WTC11 (cell line): ENCODE data around the gene CTBP1. TPM values are rescaled to one million over a fixed set of nuclear protein-coding genes. Genes with fewer than 3 reads are reported as not detected.

Experiments
- ATAC-seq: fragments of 200-7000 bp; cut with Tn5 transposase; 2 replicates; pipeline ENCODE4 v1.10.0; 2021; ENCODE audit warnings: mild to moderate bottlenecking, moderate library complexity
- CTCF ChIA-PET: fragments of 300-600 bp; sonication (Branson Sonifier 250); formaldehyde crosslinking; loops from one replicate; lab custom pipeline; 2021; ENCODE audit warnings: antibody characterized with exemption; lab: Charles Lee
- POLR2A ChIA-PET: fragments of 350-600 bp; sonication (Branson Sonifier 250); formaldehyde crosslinking; loops from one replicate; lab custom pipeline; 2021; ENCODE audit warnings: antibody characterized with exemption; lab: Charles Lee
- DNase-seq: peaks from one replicate; pipeline ENCODE4 v3.0.0; 2021; ENCODE audit warnings: low spot score
- H3K27ac Mint-ChIP-seq: 2 replicates; pipeline ENCODE4 v1.8.0; 2021; ENCODE audit warnings: mixed read lengths
- H3K27me3 Mint-ChIP-seq: 2 replicates; pipeline ENCODE4 v1.8.0; 2021; ENCODE audit warnings: low read depth, mild to moderate bottlenecking, moderate library complexity, mixed read lengths
- H3K36me3 Mint-ChIP-seq: 2 replicates; pipeline ENCODE4 v1.8.0; 2021; ENCODE audit warnings: mixed read lengths
- H3K4me1 Mint-ChIP-seq: 2 replicates; pipeline ENCODE4 v1.8.0; 2022; ENCODE audit warnings: mixed read lengths
- H3K4me3 Mint-ChIP-seq: 2 replicates; pipeline ENCODE4 v1.8.0; 2021; ENCODE audit warnings: mild to moderate bottlenecking, moderate library complexity, mixed read lengths
- H3K9me3 Mint-ChIP-seq: 2 replicates; pipeline ENCODE4 v1.8.0; 2021; ENCODE audit warnings: mixed read lengths
- ARID4B ChIP-seq: sonication (generic); formaldehyde crosslinking; IDR thresholded peaks from 2 replicates; pipeline ENCODE4 v1.8.0; 2023; ENCODE audit warnings: missing genetic modification reagents, mild to moderate bottlenecking, borderline replicate concordance
- CTCF ChIP-seq: fragments of 200-600 bp; IDR thresholded peaks from 2 replicates; pipeline ENCODE4 v1.8.0; 2022; ENCODE audit warnings: antibody characterized with exemption
- GTF2I ChIP-seq: fragments of 250-450 bp; sonication (Bioruptor Pico); conservative IDR thresholded peaks from 2 replicates; pipeline ENCODE4 v1.4.0; 2021; ENCODE audit warnings: mild to moderate bottlenecking
- HMGA2 ChIP-seq: fragments of 250-450 bp; sonication (Bioruptor Pico); IDR thresholded peaks from 2 replicates; pipeline ENCODE4 v1.4.0; 2021; ENCODE audit warnings: mild to moderate bottlenecking, moderate library complexity
- KAT7 ChIP-seq: sonication (generic); formaldehyde crosslinking; IDR thresholded peaks from 2 replicates; pipeline ENCODE4 v1.8.1; 2023; ENCODE audit warnings: missing genetic modification reagents, mild to moderate bottlenecking, borderline replicate concordance
- MAX ChIP-seq: sonication (generic); formaldehyde crosslinking; IDR thresholded peaks from 2 replicates; pipeline ENCODE4 v1.8.0; 2022; ENCODE audit warnings: mild to moderate bottlenecking, missing genetic modification reagents
- RELA ChIP-seq: sonication (generic); formaldehyde crosslinking; IDR thresholded peaks from 2 replicates; pipeline ENCODE4 v1.8.1; 2022; ENCODE audit warnings: missing genetic modification reagents, mild to moderate bottlenecking, borderline replicate concordance
- SMAD3 ChIP-seq: sonication (generic); formaldehyde crosslinking; IDR thresholded peaks from 2 replicates; pipeline ENCODE4 v1.8.0; 2022; ENCODE audit warnings: missing genetic modification reagents, mild to moderate bottlenecking, borderline replicate concordance
- SMAD4 ChIP-seq: sonication (generic); formaldehyde crosslinking; IDR thresholded peaks from 2 replicates; pipeline ENCODE4 v1.8.0; 2022; ENCODE audit warnings: mild to moderate bottlenecking, missing genetic modification reagents
- SP1 ChIP-seq: sonication (generic); formaldehyde crosslinking; conservative IDR thresholded peaks from 2 replicates; pipeline ENCODE4 v1.8.1; 2022; ENCODE audit warnings: missing genetic modification reagents
- TCF7 ChIP-seq: sonication (generic); formaldehyde crosslinking; IDR thresholded peaks from 2 replicates; pipeline ENCODE4 v1.8.0; 2022; ENCODE audit warnings: mild to moderate bottlenecking, low read depth, missing genetic modification reagents, moderate library complexity
- TEAD1 ChIP-seq: sonication (generic); formaldehyde crosslinking; IDR thresholded peaks from 2 replicates; pipeline ENCODE4 v1.8.0; 2022; ENCODE audit warnings: mild to moderate bottlenecking, missing genetic modification reagents
- USF2 ChIP-seq: sonication (generic); formaldehyde crosslinking; IDR thresholded peaks from 2 replicates; pipeline ENCODE4 v1.8.1; 2023; ENCODE audit warnings: mild to moderate bottlenecking, missing genetic modification reagents, moderate library complexity
- ZNF416 ChIP-seq: fragments of 250-450 bp; sonication (Bioruptor Pico); IDR thresholded peaks from 2 replicates; pipeline ENCODE4 v1.9.0; 2021; ENCODE audit warnings: mild to moderate bottlenecking, inconsistent platforms
- ZNF532 ChIP-seq: fragments of 250-450 bp; sonication (Bioruptor Pico); IDR thresholded peaks from 2 replicates; pipeline ENCODE4 v1.9.0; 2021; ENCODE audit warnings: mild to moderate bottlenecking, borderline replicate concordance
- total RNA-seq: library from RNA; stranded (reverse); gene quantifications from 3 replicates; pipeline ENCODE4 v1.2.3, GENCODE V29; 2021

Gene CTBP1
- total RNA-seq, 1 experiment from 2014 or later, result 143 TPM

GRCh38 chr4:1222036-1222789, 26.7 kb downstream of the CTBP1 start:
- ChIA-PET CTCF (no interaction called here), POLR2A (no interaction called here)
- no peak for TF ChIP-seq TCF7
- TF ChIP-seq ZNF532 (CRISPR knock-in tag), result no peak
- no peak overlapping the region for H3K4me3 Mint-ChIP-seq
- ATAC-seq (no peak), DNase-seq (no peak)
- no peaks in the 10 kb centered on the region for H3K4me1 Mint-ChIP-seq
- no peaks in the 10 kb centered on the region for H3K27me3 Mint-ChIP-seq
- peaks cover 45% of the 10 kb centered on the region for H3K36me3 Mint-ChIP-seq
- no peak overlapping the region for H3K27ac Mint-ChIP-seq
- H3K9me3 Mint-ChIP-seq, result peaks cover 2% of the 10 kb centered on the region; the same call in 1 of the 2 replicates

- H3K36me3 Mint-ChIP-seq, result peaks cover 39% of the 10 kb centered on the region
- CTCF ChIA-PET, result no interaction called here
These were observed 27.6 kb downstream of the CTBP1 start for GRCh38 chr4:1221155-1221870.

GRCh38 chr4:1220566-1220965, 28.4 kb downstream of the CTBP1 start:
- TF ChIP-seq USF2 (CRISPR knock-in tag), result no peak
- TF ChIP-seq TEAD1, result no peak
- no peak for TF ChIP-seq KAT7
- no peak for TF ChIP-seq ZNF416 (CRISPR knock-in tag)
- TF ChIP-seq MAX (CRISPR knock-in tag), result no peak
- no peak for TF ChIP-seq GTF2I
- no peak for TF ChIP-seq HMGA2 (CRISPR knock-in tag)
- no peak for TF ChIP-seq SMAD4 (CRISPR knock-in tag)
- no peak for TF ChIP-seq RELA (CRISPR knock-in tag)
- DNase-seq, result no peak
- Mint-ChIP-seq H3K27ac (0 out of 2 replicates have a peak overlapping the region, but pooled peaks have one; percentile 68), H3K27me3 (no peaks in the 10 kb centered on the region), H3K36me3 (peaks cover 39% of the 10 kb centered on the region), H3K4me1 (no peaks in the 10 kb centered on the region), H3K9me3 (no peaks in the 10 kb centered on the region), H3K4me3 (no peak overlapping the region)
- no peak for ATAC-seq
- ChIA-PET POLR2A (no interaction called here), CTCF (no interaction called here)

More at GRCh38 chr4:1221155-1221870, 27.6 kb downstream of the CTBP1 start:
- DNase-seq (no peak), ATAC-seq (no peak)
- H3K9me3 Mint-ChIP-seq, result no peaks in the 10 kb centered on the region
- no peak for TF ChIP-seq SMAD3 (CRISPR knock-in tag)
- no peak overlapping the region for H3K4me3 Mint-ChIP-seq
- H3K4me1 Mint-ChIP-seq, result no peaks in the 10 kb centered on the region
- H3K27ac Mint-ChIP-seq, result no peak overlapping the region; the same call in 1 of the 2 replicates
- no peaks in the 10 kb centered on the region for H3K27me3 Mint-ChIP-seq
- POLR2A ChIA-PET, result no interaction called here

GRCh38 chr4:1219566-1219950, 29.4 kb downstream of the CTBP1 start:
- CTCF ChIA-PET, result no interaction called here
- POLR2A ChIA-PET, result no interaction called here
- Mint-ChIP-seq H3K36me3 (peaks cover 37% of the 10 kb centered on the region), H3K4me3 (no peak overlapping the region), H3K9me3 (no peaks in the 10 kb centered on the region), H3K4me1 (no peaks in the 10 kb centered on the region), H3K27ac (no peak overlapping the region), H3K27me3 (no peaks in the 10 kb centered on the region)
- ATAC-seq, result no peak
- no peak for DNase-seq
- TF ChIP-seq ARID4B (no peak), CTCF (no peak), SP1 (CRISPR knock-in tag) (no peak)
